Activated naive CD4-positive, alpha-beta T cell (primary cell): ENCODE measurements around the gene XRCC5.

Experiments
- DNase-seq, 4 experiments: peaks; one replicate each; lab custom pipeline; 2025; lab: John Stamatoyannopoulos, UW

Gene XRCC5

DNA sequence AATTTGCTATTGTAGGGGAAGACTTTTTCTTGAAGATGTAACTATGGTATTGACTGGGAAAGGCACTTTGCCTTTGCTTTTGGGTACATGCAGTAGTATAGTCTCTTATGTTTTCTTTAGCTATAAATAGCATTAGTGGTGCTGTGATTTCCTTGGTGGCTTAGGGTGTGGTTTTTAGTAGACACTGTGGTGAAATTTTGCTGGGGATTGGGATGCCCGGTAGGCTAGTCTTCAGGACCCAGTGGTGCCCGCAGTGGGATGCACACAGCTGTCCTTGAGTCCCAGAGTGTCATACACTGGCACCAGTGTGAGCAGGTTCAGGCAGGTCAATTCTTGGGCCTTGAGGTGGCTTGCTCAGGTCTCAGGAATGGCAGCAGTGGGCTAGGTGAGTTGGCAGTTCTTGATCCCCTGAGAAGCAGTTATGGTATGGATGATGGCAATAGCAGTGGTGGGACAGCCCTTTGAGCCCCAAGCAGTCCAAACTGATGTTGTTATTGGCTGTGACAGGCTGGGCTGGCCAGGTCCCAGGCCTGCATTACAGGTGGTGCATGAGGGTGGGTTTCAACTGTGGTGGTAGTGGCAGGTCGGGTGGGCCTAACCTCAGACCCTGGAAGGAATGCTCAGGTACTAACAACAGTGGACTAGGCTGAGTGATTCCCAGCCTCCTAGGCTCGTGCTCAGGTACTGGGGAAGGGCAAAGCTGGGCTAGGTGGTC, 124.3 kb downstream of the XRCC5 start:
- no peak for DNase-seq

DNA sequence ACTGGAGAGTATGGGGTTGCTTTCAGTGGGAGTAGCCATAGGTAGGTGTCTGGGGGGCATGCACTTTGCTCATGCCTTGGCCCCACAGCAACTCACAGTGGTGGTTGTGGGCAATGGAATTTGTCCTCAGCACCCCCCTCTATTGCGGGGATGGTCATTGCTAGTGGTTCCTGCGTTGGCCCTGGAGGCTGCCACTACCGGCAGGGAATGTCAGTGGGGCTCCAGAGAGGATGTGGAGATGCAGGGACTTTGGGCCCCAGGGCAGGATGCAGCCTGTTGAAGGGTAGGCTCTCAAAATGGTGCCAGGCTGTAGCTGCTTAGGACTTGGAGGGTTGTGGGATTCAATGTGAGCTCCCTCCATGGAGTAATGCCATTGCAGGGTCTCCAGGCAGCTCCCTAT, 125.0 kb downstream of the XRCC5 start:
- no peak for DNase-seq

- DNase-seq = no peak
Measured at GRCh38 chr2:216235462-216235861, 126.3 kb downstream of the XRCC5 start.

DNA sequence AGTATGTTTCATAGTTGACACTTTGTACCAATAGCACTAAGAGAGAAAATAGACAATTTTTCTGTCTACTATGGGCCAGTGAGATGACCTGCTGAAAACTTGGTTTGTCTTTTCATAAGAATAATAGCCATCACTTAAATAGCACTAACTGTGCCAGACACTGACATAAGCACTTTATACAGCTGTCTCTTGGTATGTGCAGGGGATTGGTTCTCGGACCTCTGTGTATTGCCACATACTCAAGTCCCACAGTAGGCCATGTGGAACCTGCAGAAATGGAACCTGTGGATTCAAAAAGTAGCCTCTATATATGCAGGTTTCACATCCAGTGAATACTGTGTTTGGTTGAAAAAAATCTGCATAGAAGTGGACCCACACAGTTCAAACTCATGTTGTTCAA, 126.7 kb downstream of the XRCC5 start:
- DNase-seq = no peak

DNA sequence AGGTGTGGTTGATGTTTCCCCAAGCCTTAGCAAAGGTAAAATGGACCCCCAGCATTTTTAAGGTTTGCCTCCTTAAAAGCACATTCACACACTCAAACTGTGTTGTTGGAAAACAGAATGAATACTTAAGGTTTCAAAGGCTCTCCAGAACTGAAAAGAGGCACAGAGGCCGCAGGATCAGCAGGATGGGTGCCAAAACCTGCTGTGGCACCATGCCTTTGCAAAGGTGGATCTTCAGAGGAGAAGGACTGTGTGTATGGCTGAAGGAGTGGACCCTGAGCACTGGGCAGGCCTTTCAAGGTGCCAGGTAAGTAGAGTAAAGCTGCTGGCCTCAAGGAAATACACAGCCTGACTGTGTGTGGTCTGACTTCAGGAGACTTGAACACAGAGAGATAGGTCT, 127.3 kb downstream of the XRCC5 start:
- no peak for DNase-seq

DNA sequence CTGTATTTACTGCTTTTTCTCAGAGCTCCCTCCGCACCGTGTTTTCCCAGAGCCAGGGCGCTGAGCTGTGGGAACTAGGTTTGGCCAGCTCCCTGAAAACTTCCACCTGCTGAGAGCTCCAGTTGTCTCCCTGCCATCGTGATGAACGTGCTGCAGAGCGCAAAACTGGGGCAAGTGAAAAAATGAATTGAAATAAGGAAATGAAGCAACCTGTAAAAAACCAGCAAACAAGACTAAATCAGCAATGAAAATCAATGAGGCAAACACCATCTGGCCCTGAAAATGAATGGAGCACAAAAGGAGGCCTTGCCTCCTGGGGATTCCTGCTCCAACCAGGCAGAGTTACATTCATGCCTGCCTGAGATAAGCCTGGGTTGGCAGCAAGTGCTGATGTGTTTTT, 133.2 kb downstream of the XRCC5 start:
- DNase-seq = no peak

DNA sequence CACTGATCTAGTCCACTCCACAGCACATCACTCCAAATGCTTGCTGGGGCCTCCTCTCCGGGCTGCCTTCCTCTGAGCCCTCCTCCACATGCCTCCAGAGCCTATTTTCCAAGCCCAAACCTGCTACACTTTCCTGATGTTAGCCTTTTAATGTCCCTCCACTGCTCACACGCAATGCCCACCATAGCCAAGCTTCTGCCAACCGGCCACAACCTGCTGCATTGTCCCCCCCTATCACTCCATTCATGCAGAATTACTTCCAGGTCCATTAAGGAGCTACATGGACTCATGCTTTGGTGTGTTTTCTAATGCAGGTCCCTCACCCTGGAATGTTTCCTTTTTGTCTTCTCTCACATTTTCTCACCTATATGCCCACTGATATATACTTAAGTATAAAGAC, 133.9 kb downstream of the XRCC5 start:
- no peak for DNase-seq

DNA sequence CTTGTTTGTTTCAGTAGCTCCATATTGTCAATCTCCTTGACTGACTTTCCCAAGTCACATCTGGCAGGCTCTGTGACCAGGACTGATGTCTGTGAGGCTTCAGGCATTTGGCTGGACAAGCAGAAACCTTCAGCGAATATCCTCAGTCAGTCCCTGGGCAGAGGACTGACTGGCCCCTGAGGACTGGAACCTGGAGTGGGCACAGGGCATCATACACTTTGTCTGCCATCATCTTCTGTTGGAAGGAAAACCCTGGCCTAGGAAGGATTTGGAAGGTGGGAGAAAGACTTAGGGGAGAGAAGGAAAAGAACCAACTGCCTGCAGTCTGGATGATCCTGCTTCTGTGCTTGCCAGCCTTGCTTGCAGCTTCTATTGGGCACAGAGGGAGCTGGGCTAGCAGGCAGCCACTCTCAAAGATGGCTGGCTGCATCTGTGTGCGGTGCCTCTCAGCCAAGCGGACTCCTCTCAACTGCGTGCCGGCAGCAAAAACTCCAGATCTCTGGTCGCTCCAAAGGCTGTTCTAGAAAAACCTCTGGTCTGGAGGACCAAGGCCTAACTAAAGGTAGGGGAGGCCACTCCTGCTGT, 136.3 kb downstream of the XRCC5 start:
- DNase-seq = no peak

GRCh38 chr2:216246766-216247165, 137.6 kb downstream of the XRCC5 start:
- DNase-seq = no peak
